ENCODE results near the gene ELMO3. TPM values are rescaled to one million over a fixed set of nuclear protein-coding genes. Genes with fewer than 3 reads are reported as not detected.

ELMO3 gene
- total and polyA plus RNA-seq, 2 donors (not counting 3 experiments of a cell fraction or from before 2014, with no cell fraction given): 3.9 to 5.7 TPM

- Histone ChIP-seq H3K9me1 (replicated peaks; ENCODE audit: control insufficient read depth, extremely low read depth, insufficient read depth, low read length) (no peaks in the 10 kb centered on the region), H3K27ac (ENCODE audit: insufficient read depth, low read depth, low read length) (peak within 1 kb of the TSS; percentile 14), H2AFZ (ENCODE audit: low read depth, low read length) (peak within 1 kb of the TSS; percentile 84), H3K27me3 (ENCODE audit: control insufficient read depth in 2 of 2, insufficient read depth in 2 of 2, low read length in 2 of 2) (peaks cover 0 to 3% of the 10 kb centered on the region in 2 experiments), H3K4me1 (ENCODE audit: control insufficient read depth, extremely low read depth, insufficient read depth, low read length) (peaks cover 37% of the 10 kb centered on the region), H3K9ac (replicated peaks; ENCODE audit: extremely low read depth, insufficient read depth, low read length) (peak within 1 kb of the TSS; percentile 58), H4K20me1 (replicated peaks; ENCODE audit: control insufficient read depth, extremely low read depth, insufficient read depth, low read length) (no peaks in the 10 kb centered on the region), H3K9me3 (replicated peaks; ENCODE audit: control insufficient read depth, insufficient read depth, low read length) (no peaks in the 10 kb centered on the region), H3K4me2 (ENCODE audit: insufficient read depth, low read length) (peak within 1 kb of the TSS; percentile 73), H3K79me2 (ENCODE audit: control insufficient read depth, insufficient read depth, low read length) (peaks cover 18% of the 10 kb centered on the region), H3K36me3 (ENCODE audit: control insufficient read depth in 2 of 2, extremely low read depth in 1 of 2, insufficient read depth in 2 of 2, low read length in 2 of 2) (no peaks in the 10 kb centered on the region), H3K4me3 (replicated peaks in 1 of 3; ENCODE audit: insufficient read depth in 1 of 3, low read depth in 1 of 3, low read length in 3 of 3) (peak within 1 kb of the TSS; percentile 46 to 60 (median 55))
- peak; percentile 38 for DNase-seq (ENCODE audit: low read depth, low spot score)
- FAIRE-seq: no peak
- ChIA-PET CTCF (interaction anchor here (0.7 to 3.2 kb wide), 10 partner anchors 10 to 151 kb away, joined by 3 to 18 read pairs (median 7); no protein-coding TSS in a partner anchor), POLR2A (interaction anchor here (0.8 to 2.7 kb wide), 4 partner anchors 19 to 51 kb away, joined by 5 to 10 read pairs (median 8); partner anchors contain the start of gene TMEM208)
- dilution Hi-C loops (cut with MboI; ENCODE audit: extremely low pct_ligation_motif_present, low sequenced_read_pairs): no loop called here
- TF ChIP-seq EZH2 (IDR thresholded peaks at IDR 0.05; ENCODE audit: borderline replicate concordance, low read depth, low read length, severe bottlenecking) (no peak), MAX (IDR thresholded peaks at IDR 0.05; ENCODE audit: insufficient read depth, insufficient read length) (peak; percentile 23), CTCF (IDR thresholded peaks at IDR 0.05; ENCODE audit: extremely low read depth in 1 of 2, insufficient read depth in 1 of 2, low read depth in 1 of 2, low read length in 2 of 2) (peak; percentile 4 to 14), MYC (IDR thresholded peaks at IDR 0.05; ENCODE audit: low read depth, low read length) (no peak), GATA2 (IDR thresholded peaks at IDR 0.05; ENCODE audit: insufficient read depth, insufficient read length, low read depth, low read length) (no peak), POLR2A (IDR thresholded peaks at IDR 0.05; ENCODE audit: low read depth, low read length) (no peak), FOS (IDR thresholded peaks at IDR 0.05; ENCODE audit: borderline replicate concordance, insufficient read depth, low read length) (no peak), JUN (IDR thresholded peaks at IDR 0.05; ENCODE audit: borderline replicate concordance, insufficient read depth, insufficient read length, low read depth) (no peak), POLR2AphosphoS5 (IDR thresholded peaks at IDR 0.05; ENCODE audit: insufficient read depth, low read depth, low read length) (no peak)
- no TSS peak for BruUV-seq (replicated peaks)
- intact Hi-C loops (cut with micrococcal nuclease): no loop called here
Measured at GRCh38 chr16:67248401-67249177, 49.7 kb downstream of the ELMO3 start, which contains the start of gene SLC9A5. TSS of gene SLC9A5 (plus strand) at chr16:67248979. CDS start at chr16:67249015, 36 bp downstream.

Data from endothelial cell of umbilical vein (primary cell).